Bronchial epithelial cell (primary cell): ENCODE results near the gene SLC46A3. TPM values are rescaled to one million over a fixed set of nuclear protein-coding genes. Genes with fewer than 3 reads are reported as not detected.
A peak's percentile ranks its signal among the peaks of the same experiment; 100 is the strongest.
"Not testable (repeated sequence)": the region's sequence is repeated elsewhere in the genome, so short reads cannot be mapped to it uniquely, and the experiment has no call there.

Experiments
- DNase-seq: peaks from one replicate; pipeline ENCODE4 v3.0.0-alpha.2; 2010; ENCODE audit warnings: low read depth
- FAIRE-seq: peaks from 2 replicates; lab custom pipeline; 2011; peaks lifted over from hg19 to GRCh38; lab: Jason Lieb, UNC
- H3K27me3 ChIP-seq: 2 replicates; pipeline ENCODE4 v1.5.1; 2011; ENCODE audit warnings: low read length; ENCODE audit not compliant: control insufficient read depth, insufficient read depth
- H3K36me3 ChIP-seq: 2 replicates; pipeline ENCODE4 v1.5.1; 2011; ENCODE audit warnings: low read length; ENCODE audit not compliant: control insufficient read depth, insufficient read depth
- H3K4me3 ChIP-seq: 2 replicates; pipeline ENCODE4 v1.5.1; 2011; ENCODE audit warnings: mild to moderate bottlenecking, low read depth, low read length, control low read depth
- total RNA-seq: library from RNA; depleted of rRNA; stranded (reverse); fragments of >200 nt; gene quantifications from 2 replicates; pipeline ENCODE4 v1.2.1, GENCODE V29; 2014
- TF ChIP-seq, protein P1 (sequence below): IDR thresholded peaks from 2 replicates; pipeline ENCODE4 v1.5.1; 2011; ENCODE audit warnings: mild to moderate bottlenecking, moderate library complexity, low read length, control low read depth, inconsistent platforms; ENCODE audit not compliant: insufficient read depth, severe bottlenecking

The SLC46A3 gene
- total RNA-seq, 1 donor from 2014 or later = 0.79 TPM

DNA sequence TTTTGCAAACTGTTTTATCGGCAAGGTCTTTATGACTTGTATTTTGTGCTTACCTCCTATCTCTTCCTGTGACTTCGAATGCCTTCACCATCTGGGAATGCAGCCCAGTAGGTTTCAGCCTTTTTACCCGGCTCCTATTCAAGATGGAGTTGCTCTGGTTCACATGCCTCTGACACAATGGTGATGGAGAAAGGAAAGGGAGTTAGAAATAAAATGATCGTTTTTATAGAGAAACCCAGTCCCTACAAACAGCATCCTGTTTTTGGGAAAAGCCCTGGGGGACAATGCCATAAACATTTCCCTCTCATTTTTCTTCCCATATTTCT, 27.5 kb upstream of the SLC46A3 start:
- no peaks in the 10 kb centered on the region for H3K36me3 ChIP-seq
- H3K27me3 ChIP-seq = no peaks in the 10 kb centered on the region
- no peak overlapping the region for H3K4me3 ChIP-seq
- DNase-seq (no peak), FAIRE-seq (no peak)
- TF ChIP-seq, protein P1, sequence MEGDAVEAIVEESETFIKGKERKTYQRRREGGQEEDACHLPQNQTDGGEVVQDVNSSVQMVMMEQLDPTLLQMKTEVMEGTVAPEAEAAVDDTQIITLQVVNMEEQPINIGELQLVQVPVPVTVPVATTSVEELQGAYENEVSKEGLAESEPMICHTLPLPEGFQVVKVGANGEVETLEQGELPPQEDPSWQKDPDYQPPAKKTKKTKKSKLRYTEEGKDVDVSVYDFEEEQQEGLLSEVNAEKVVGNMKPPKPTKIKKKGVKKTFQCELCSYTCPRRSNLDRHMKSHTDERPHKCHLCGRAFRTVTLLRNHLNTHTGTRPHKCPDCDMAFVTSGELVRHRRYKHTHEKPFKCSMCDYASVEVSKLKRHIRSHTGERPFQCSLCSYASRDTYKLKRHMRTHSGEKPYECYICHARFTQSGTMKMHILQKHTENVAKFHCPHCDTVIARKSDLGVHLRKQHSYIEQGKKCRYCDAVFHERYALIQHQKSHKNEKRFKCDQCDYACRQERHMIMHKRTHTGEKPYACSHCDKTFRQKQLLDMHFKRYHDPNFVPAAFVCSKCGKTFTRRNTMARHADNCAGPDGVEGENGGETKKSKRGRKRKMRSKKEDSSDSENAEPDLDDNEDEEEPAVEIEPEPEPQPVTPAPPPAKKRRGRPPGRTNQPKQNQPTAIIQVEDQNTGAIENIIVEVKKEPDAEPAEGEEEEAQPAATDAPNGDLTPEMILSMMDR = no peak

DNA sequence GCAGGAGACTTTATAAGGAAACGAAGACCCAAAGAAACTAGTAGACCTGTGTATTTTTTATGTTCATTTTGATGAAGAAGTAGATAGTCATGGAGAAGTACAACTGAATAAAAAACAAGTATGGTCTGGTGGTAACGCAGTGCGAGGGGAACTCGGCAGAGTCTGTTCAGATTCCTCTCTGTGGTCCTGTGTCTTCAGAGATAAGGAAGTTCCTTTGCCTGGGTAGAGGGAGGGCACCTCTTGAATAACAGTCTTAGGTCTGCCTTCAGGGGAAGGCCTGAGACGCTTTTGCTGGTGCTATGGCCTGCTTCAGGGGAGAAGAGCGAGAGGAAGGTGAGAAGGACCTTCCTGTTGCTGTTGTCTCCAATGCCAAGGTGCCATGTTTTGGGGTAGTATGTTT, 25.9 kb upstream of the SLC46A3 start:
- Histone ChIP-seq H3K4me3 (no peak overlapping the region), H3K36me3 (no peaks in the 10 kb centered on the region), H3K27me3 (no peaks in the 10 kb centered on the region)
- FAIRE-seq = peak; percentile 28
- DNase-seq = no peak
- TF ChIP-seq, protein P1 = no peak

DNA sequence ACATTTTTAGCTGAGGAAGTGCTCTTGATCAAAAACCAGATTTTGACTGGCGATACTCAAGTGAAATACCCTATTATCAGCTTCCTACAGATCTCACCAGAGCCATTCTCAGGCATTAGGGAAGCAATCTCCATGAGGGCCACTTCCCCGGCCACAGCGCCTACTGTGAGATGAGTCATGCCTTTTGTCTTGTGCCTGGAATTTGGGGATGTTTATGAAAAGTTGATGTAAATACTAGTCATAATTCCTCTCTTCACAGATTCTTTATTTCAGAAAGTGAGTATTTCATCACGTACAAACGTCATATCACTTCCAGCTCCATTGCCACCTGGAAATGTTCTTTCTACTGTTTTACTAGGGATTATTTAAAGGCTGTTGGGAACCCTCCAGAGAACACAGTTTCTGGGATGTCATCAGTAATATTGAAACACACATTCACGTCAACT, 25.3 kb upstream of the SLC46A3 start:
- FAIRE-seq (no peak), DNase-seq (peak; percentile 28)
- no peaks in the 10 kb centered on the region for H3K27me3 ChIP-seq
- no peaks in the 10 kb centered on the region for H3K36me3 ChIP-seq
- no peak overlapping the region for H3K4me3 ChIP-seq
- TF ChIP-seq, protein P1 = no peak

DNA sequence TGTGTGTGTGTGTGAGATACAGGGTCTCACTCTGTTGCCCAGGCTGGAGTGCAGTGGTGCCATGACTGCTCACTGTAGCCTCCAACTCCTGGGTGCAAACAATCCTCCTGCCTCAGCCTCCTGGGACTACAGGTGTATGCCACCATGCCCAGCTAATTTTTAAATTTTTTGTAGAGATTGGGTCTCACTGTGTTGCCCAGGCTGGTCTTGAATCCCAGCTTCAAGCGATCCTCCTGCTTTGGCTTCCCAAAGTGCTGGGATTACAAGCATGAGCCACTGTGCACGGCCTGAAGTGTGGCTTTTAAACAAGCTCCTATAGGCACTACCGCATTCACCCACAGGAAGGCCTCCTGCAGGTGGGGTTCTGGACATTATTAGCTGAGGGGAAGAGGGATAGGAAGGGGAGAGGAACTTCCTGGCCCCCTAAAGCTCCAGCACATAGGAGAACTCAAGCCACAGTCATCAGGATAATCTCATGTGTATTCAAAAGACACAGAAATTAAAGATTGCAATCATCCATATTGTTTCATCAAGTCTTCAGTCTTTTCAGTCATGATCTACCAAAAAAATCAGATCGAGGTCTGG, 24.8 kb upstream of the SLC46A3 start:
- TF ChIP-seq, protein P1 = no peak
- FAIRE-seq = no peak
- no peak overlapping the region for H3K4me3 ChIP-seq
- H3K27me3 ChIP-seq = no peaks in the 10 kb centered on the region
- H3K36me3 ChIP-seq = no peaks in the 10 kb centered on the region
- DNase-seq = no peak

DNA sequence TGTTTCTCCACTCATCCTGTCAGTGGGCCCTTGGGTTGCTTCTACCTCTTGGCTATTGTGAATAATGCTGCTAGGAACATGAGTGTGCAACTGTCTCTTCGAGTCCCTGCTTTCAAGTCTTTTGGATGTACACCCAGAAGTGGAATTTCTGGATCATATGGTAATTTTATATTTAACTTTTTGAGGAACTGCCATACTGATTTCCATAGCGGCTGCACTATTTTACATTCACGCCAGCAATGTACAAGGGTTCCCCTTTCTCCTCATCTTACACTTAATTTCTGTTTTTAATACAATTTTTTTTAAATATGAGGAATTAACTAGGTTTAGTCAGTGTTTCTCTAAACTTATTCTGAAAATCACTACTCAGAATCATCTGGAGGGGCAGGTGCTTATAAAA, 24.2 kb upstream of the SLC46A3 start:
- H3K36me3 ChIP-seq = no peaks in the 10 kb centered on the region
- H3K27me3 ChIP-seq = no peaks in the 10 kb centered on the region
- no peak for FAIRE-seq
- DNase-seq = no peak
- TF ChIP-seq, protein P1 = no peak
- H3K4me3 ChIP-seq = no peak overlapping the region

DNA sequence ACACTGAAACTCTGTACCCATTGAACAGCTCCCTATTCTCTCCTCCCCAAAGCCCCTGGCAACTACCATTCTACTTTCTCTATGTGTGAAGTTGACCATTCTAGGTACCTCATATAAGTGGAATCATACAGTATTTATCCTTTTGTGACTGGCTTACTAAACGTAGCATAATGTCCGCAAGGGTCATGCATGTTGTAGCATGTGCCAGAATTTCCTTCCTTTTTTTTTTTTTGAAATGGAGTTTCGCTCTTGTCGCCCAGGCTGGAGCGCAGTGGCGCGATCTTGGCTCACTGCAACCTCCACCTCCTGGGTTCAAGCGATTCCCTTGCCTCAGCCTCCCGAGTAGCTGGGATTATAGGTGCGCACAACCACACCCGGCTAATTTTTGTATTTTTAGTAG, 23.7 kb upstream of the SLC46A3 start:
- not testable (repeated sequence) for H3K27me3 ChIP-seq, H3K36me3 ChIP-seq, DNase-seq, H3K4me3 ChIP-seq, FAIRE-seq
